ENCODE measurements around the gene SRSF10. TPM values are rescaled to one million over a fixed set of nuclear protein-coding genes. Genes with fewer than 3 reads are reported as not detected.

The SRSF10 gene
- 83.2 to 101 TPM (median 88.6 TPM) in 5 replicates for total RNA-seq (2022; extraction: Qiagen RNA extraction)

GRCh38 chr1:23979881-23980727 lies at the start of gene SRSF10:
TSS of gene SRSF10 (minus strand) at chr1:23980327. CDS start at chr1:23980255, 72 bp downstream.

GRCh38 chr1:23959461-23960290 lies 20.5 kb downstream of the SRSF10 start, which contains the start of gene PNRC2:
TSS of gene PNRC2 (plus strand) at chr1:23959828. CDS start at chr1:23961458, 1,630 bp downstream.

Other genes starting within 250 kb of the SRSF10 start
- gene ELOA, start 236.9 kb downstream of the SRSF10 start, total RNA-seq (2022; extraction: Qiagen RNA extraction) = 25.5 to 31.7 TPM (median 25.8 TPM) in 5 replicates
- gene PITHD1, start 201.9 kb downstream of the SRSF10 start, total RNA-seq (2022; extraction: Qiagen RNA extraction) = 33.9 to 45.1 TPM (median 35.7 TPM) in 5 replicates
- 60.4 to 65.8 TPM (median 64.0 TPM) in 5 replicates for gene LYPLA2, start 189.2 kb downstream of the SRSF10 start, total RNA-seq (2022; extraction: Qiagen RNA extraction)
- 66.6 to 81.1 TPM (median 78.8 TPM) in 5 replicates for gene GALE, start 179.6 kb downstream of the SRSF10 start, total RNA-seq (2022; extraction: Qiagen RNA extraction)
- gene HMGCL, start 154.9 kb downstream of the SRSF10 start, total RNA-seq (2022; extraction: Qiagen RNA extraction) = 11.5 to 13.7 TPM (median 12.9 TPM) in 5 replicates
- 8.7 to 11.0 TPM (median 9.7 TPM) in 5 replicates for gene FUCA1, start 112.0 kb downstream of the SRSF10 start, total RNA-seq (2022; extraction: Qiagen RNA extraction)
- gene CNR2, start 67.0 kb downstream of the SRSF10 start, total RNA-seq (2022; extraction: Qiagen RNA extraction) = not detected in 5 replicates
- gene PNRC2, start 20.5 kb downstream of the SRSF10 start, total RNA-seq (2022; extraction: Qiagen RNA extraction) = 23.2 to 38.9 TPM (median 37.8 TPM) in 5 replicates
- 5.9 to 7.2 TPM (median 6.5 TPM) in 5 replicates for gene MYOM3, start 131.8 kb upstream of the SRSF10 start, total RNA-seq (2022; extraction: Qiagen RNA extraction)
- 3.8 to 5.5 TPM (median 4.8 TPM) in 5 replicates for gene IL22RA1, start 162.8 kb upstream of the SRSF10 start, total RNA-seq (2022; extraction: Qiagen RNA extraction)
- gene IFNLR1, start 207.0 kb upstream of the SRSF10 start, total RNA-seq (2022; extraction: Qiagen RNA extraction) = 0.80 to 1.3 TPM (median 0.99 TPM) in 5 replicates

All from A549 treated with CORT108297 at 1 μM for 4 hours (cell line).